H9 (cell line): Measurements from ENCODE around the gene LMX1A. TPM values are rescaled to one million over a fixed set of nuclear protein-coding genes. Genes with fewer than 3 reads are reported as not detected.

Experiments used
- DNase-seq: peaks from one replicate; pipeline ENCODE4 v3.0.0-alpha.2; 2017
- H2AFZ ChIP-seq: one replicate; pipeline ENCODE4 v1.6.1; 2013; ENCODE audit warnings: mild to moderate bottlenecking, low read length, control low read depth, moderate library complexity
- H2AK5ac ChIP-seq: 2 replicates; pipeline ENCODE4 v1.6.1; 2013; ENCODE audit warnings: low read length, control low read depth, mixed read lengths; ENCODE audit not compliant: insufficient read length
- H2BK120ac ChIP-seq: one replicate; pipeline ENCODE4 v1.6.1; 2013; ENCODE audit warnings: low read depth, mild to moderate bottlenecking, low read length, control low read depth, inconsistent platforms; ENCODE audit not compliant: poor library complexity, severe bottlenecking
- H2BK12ac ChIP-seq: 2 replicates; pipeline ENCODE4 v1.6.1; 2013; ENCODE audit warnings: low read length, control low read depth, mixed read lengths, low read depth; ENCODE audit not compliant: insufficient read length
- H2BK15ac ChIP-seq: 2 replicates; pipeline ENCODE4 v1.6.1; 2013; ENCODE audit warnings: low read depth, low read length, control low read depth
- H2BK20ac ChIP-seq: one replicate; pipeline ENCODE4 v1.6.1; 2013; ENCODE audit warnings: low read depth, mild to moderate bottlenecking, low read length, control low read depth, inconsistent platforms; ENCODE audit not compliant: poor library complexity, severe bottlenecking
- H2BK5ac ChIP-seq: 2 replicates; pipeline ENCODE4 v1.6.1; 2013; ENCODE audit warnings: low read length, control low read depth, mixed read lengths; ENCODE audit not compliant: insufficient read length
- H3K14ac ChIP-seq: 2 replicates; pipeline ENCODE4 v1.6.1; 2013; ENCODE audit warnings: low read length, control low read depth; ENCODE audit not compliant: insufficient read depth
- H3K18ac ChIP-seq: 2 replicates; pipeline ENCODE4 v1.6.1; 2013; ENCODE audit warnings: low read depth, mild to moderate bottlenecking, mixed read lengths, low read length, control low read depth; ENCODE audit not compliant: insufficient read length
- H3K23ac ChIP-seq: 2 replicates; pipeline ENCODE4 v1.6.1; 2013; ENCODE audit warnings: low read length, control low read depth, mixed read lengths, low read depth; ENCODE audit not compliant: insufficient read length
- H3K23me2 ChIP-seq: 2 replicates; pipeline ENCODE4 v1.6.1; 2013; ENCODE audit warnings: low read depth, mild to moderate bottlenecking, mixed read lengths, low read length, control low read depth; ENCODE audit not compliant: insufficient read length, poor library complexity, severe bottlenecking
- H3K27ac ChIP-seq: 2 replicates; pipeline ENCODE4 v1.5.1; 2013; ENCODE audit warnings: low read length, control low read depth, mixed read lengths, low read depth; ENCODE audit not compliant: insufficient read length
- H3K27me3 ChIP-seq: 2 replicates; pipeline ENCODE4 v1.6.1; 2013; ENCODE audit warnings: low read length, control low read depth, inconsistent platforms; ENCODE audit not compliant: insufficient read depth
- H3K4ac ChIP-seq: 2 replicates; pipeline ENCODE4 v1.6.1; 2013; ENCODE audit warnings: low read depth, mild to moderate bottlenecking, control low read depth, inconsistent platforms, low read length, moderate library complexity
- H3K4me1 ChIP-seq: 2 replicates; pipeline ENCODE4 v1.6.1; 2013; ENCODE audit warnings: low read length, control low read depth, inconsistent platforms; ENCODE audit not compliant: insufficient read depth
- H3K4me2 ChIP-seq: 2 replicates; pipeline ENCODE4 v1.6.1; 2013; ENCODE audit warnings: low read length, control low read depth, mixed read lengths; ENCODE audit not compliant: insufficient read length, insufficient read depth
- H3K56ac ChIP-seq: 2 replicates; pipeline ENCODE4 v1.6.1; 2013; ENCODE audit warnings: low read depth, mild to moderate bottlenecking, mixed read lengths, low read length, control low read depth; ENCODE audit not compliant: insufficient read length
- H3K79me1 ChIP-seq: 2 replicates; pipeline ENCODE4 v1.6.1; 2013; ENCODE audit warnings: low read depth, mild to moderate bottlenecking, moderate library complexity, low read length, control low read depth, inconsistent platforms; ENCODE audit not compliant: insufficient read depth, poor library complexity, severe bottlenecking
- H3K79me2 ChIP-seq: 2 replicates; pipeline ENCODE4 v1.6.1; 2013; ENCODE audit warnings: low read length, control low read depth, inconsistent platforms; ENCODE audit not compliant: insufficient read depth
- H3K9ac ChIP-seq: 2 replicates; pipeline ENCODE4 v1.6.1; 2013; ENCODE audit warnings: low read length, control low read depth, mixed read lengths; ENCODE audit not compliant: insufficient read length; ENCODE audit errors: extremely low read depth
- H3K9me3 ChIP-seq: one replicate; pipeline ENCODE4 v1.6.1; 2013; ENCODE audit warnings: low read depth, low read length, inconsistent platforms; ENCODE audit not compliant: control insufficient read depth
- H3T11ph ChIP-seq: one replicate; pipeline ENCODE4 v1.6.1; 2013; ENCODE audit warnings: mild to moderate bottlenecking, low read length, control low read depth, inconsistent platforms
- H4K20me1 ChIP-seq: one replicate; pipeline ENCODE4 v1.6.1; 2013; ENCODE audit not compliant: control insufficient read depth, insufficient read length, insufficient read depth
- H4K5ac ChIP-seq: 2 replicates; pipeline ENCODE4 v1.6.1; 2013; ENCODE audit warnings: low read depth, mild to moderate bottlenecking, mixed read lengths, low read length, control low read depth; ENCODE audit not compliant: insufficient read length
- H4K8ac ChIP-seq: replicated peaks from 2 replicates; pipeline ENCODE4 v1.6.1; 2013; ENCODE audit warnings: low read length, control low read depth, mixed read lengths, low read depth; ENCODE audit not compliant: insufficient read length
- H4K91ac ChIP-seq: 2 replicates; pipeline ENCODE4 v1.6.1; 2013; ENCODE audit warnings: low read depth, mild to moderate bottlenecking, moderate library complexity, mixed read lengths, low read length, control low read depth; ENCODE audit not compliant: insufficient read length
- H3K27ac Mint-ChIP-seq, 3 experiments: 2 replicates in 2 of 3; 3 replicates in 1 of 3; pipeline ENCODE4 v1.8.0; 2020 to 2021; ENCODE audit warnings: mixed read lengths in 3 of 3, mild to moderate bottlenecking in 1 of 3, moderate library complexity in 1 of 3
- H3K27me3 Mint-ChIP-seq: 2 replicates; pipeline ENCODE4 v1.8.0; 2021; ENCODE audit warnings: low read depth, mild to moderate bottlenecking, moderate library complexity, mixed read lengths
- H3K36me3 Mint-ChIP-seq, 3 experiments: 2 replicates in 2 of 3; 3 replicates in 1 of 3; pipeline ENCODE4 v1.8.0; 2020 to 2021; ENCODE audit warnings: low read depth in 3 of 3, mixed read lengths in 3 of 3; ENCODE audit not compliant: insufficient read depth in 1 of 3
- H3K4me1 Mint-ChIP-seq, 2 experiments: 2 replicates each; pipeline ENCODE4 v1.8.0; 2020; ENCODE audit warnings: mixed read lengths in 2 of 2
- H3K4me3 Mint-ChIP-seq, 2 experiments: 2 replicates in 1 of 2; 3 replicates in 1 of 2; pipeline ENCODE4 v1.8.0; 2020 to 2021; ENCODE audit warnings: mild to moderate bottlenecking in 2 of 2, mixed read lengths in 2 of 2, moderate library complexity in 1 of 2
- H3K9me3 Mint-ChIP-seq, 2 experiments: 2 replicates in 1 of 2; 3 replicates in 1 of 2; pipeline ENCODE4 v1.8.0; 2020; ENCODE audit warnings: mild to moderate bottlenecking in 2 of 2, mixed read lengths in 2 of 2, moderate library complexity in 1 of 2
- CTCF ChIP-seq: fragments of 200-600 bp; sonication (generic); conservative IDR thresholded peaks from 3 replicates; pipeline ENCODE4 v1.8.0; 2021; ENCODE audit warnings: antibody characterized with exemption, mild to moderate bottlenecking
- WGBS: extraction: QIAGEN DNeasy Blood & Tissue Kit; methylation state at CpG from one replicate; pipeline ENCODE4 v1.1.7; 2013; ENCODE audit warnings: missing lambda C conversion rate, low lambda C conversion rate, mixed read lengths; ENCODE audit not compliant: insufficient read length; ENCODE audit errors: extremely low coverage; 5-methylcytosine and 5-hydroxymethylcytosine counted together
- total RNA-seq: library from RNA; stranded (reverse); gene quantifications from 2 replicates; pipeline ENCODE4 v1.2.1, GENCODE V29; 2021

Gene LMX1A
- total RNA-seq, 1 experiment from 2014 or later: not detected

- peak overlapping the region; percentile 43 to 84; a peak in 4 of 5 replicates for H3K4me3 Mint-ChIP-seq
- Histone ChIP-seq H3K4ac (no peak overlapping the region), H2BK15ac (no peak overlapping the region), H3K56ac (no peak overlapping the region), H3K79me2 (no peaks in the 10 kb centered on the region), H3K27me3 (peaks cover 60% of the 10 kb centered on the region), H4K8ac (no peak overlapping the region), H2AFZ (no peak overlapping the region), H4K20me1 (no peaks in the 10 kb centered on the region), H3K9me3 (no peaks in the 10 kb centered on the region), H3K23ac (no peak overlapping the region), H3K14ac (no peak overlapping the region), H3K18ac (no peak overlapping the region), H2BK120ac (no peak overlapping the region), H4K5ac (no peak overlapping the region), H4K91ac (no peak overlapping the region), H3T11ph (no peak overlapping the region), H2BK20ac (no peak overlapping the region), H3K4me2 (peak overlapping the region; percentile 88), H3K27ac (no peak overlapping the region), H3K79me1 (no peaks in the 10 kb centered on the region), H2BK5ac (no peak overlapping the region), H2BK12ac (no peak overlapping the region), H3K9ac (no peak overlapping the region), H3K4me1 (no peaks in the 10 kb centered on the region), H3K23me2 (peaks cover 36% of the 10 kb centered on the region), H2AK5ac (no peak overlapping the region)
- H3K27me3 Mint-ChIP-seq: peaks cover 99% of the 10 kb centered on the region
- peaks cover 49 to 80% of the 10 kb centered on the region in 2 experiments for H3K4me1 Mint-ChIP-seq
- no peak for TF ChIP-seq CTCF
- peaks cover 2 to 6% of the 10 kb centered on the region in 2 experiments; a peak in 2 of 5 replicates for H3K9me3 Mint-ChIP-seq
- no peak for DNase-seq
- WGBS: no CpG with 5 or more reads among the region's 20 CpGs
- H3K27ac Mint-ChIP-seq: no peak overlapping the region
- no peaks in the 10 kb centered on the region; a peak in 1 of 7 replicates for H3K36me3 Mint-ChIP-seq
These were observed 4.6 kb downstream of the LMX1A start for GRCh38 chr1:165351863-165352441.
